ENCODE data around the gene MYO10.

The MYO10 gene

GRCh38 chr5:16866795-16867576 is 69.1 kb downstream of the MYO10 start (continued):
- no peak for TF ChIP-seq PBX3 (CRISPR knock-in tag; IDR thresholded peaks at IDR 0.05)
- TF ChIP-seq IKZF3 (tag by site-specific recombination; IDR thresholded peaks at IDR 0.05), result peak; percentile 90
- peak; percentile 29; the same call in 1 of the 2 replicates for TF ChIP-seq ZNF394 (tag by site-specific recombination; IDR thresholded peaks at IDR 0.05; ENCODE audit: borderline replicate concordance)
- TF ChIP-seq BCL11B (tag by site-specific recombination; IDR thresholded peaks at IDR 0.05; ENCODE audit: low read depth), result peak; percentile 41; the same call in 1 of the 2 replicates
- TF ChIP-seq, protein P1, sequence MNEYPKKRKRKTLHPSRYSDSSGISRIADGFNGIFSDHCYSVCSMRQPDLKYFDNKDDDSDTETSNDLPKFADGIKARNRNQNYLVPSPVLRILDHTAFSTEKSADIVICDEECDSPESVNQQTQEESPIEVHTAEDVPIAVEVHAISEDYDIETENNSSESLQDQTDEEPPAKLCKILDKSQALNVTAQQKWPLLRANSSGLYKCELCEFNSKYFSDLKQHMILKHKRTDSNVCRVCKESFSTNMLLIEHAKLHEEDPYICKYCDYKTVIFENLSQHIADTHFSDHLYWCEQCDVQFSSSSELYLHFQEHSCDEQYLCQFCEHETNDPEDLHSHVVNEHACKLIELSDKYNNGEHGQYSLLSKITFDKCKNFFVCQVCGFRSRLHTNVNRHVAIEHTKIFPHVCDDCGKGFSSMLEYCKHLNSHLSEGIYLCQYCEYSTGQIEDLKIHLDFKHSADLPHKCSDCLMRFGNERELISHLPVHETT (tag by site-specific recombination; IDR thresholded peaks at IDR 0.05), result no peak
- TF ChIP-seq, protein P2, sequence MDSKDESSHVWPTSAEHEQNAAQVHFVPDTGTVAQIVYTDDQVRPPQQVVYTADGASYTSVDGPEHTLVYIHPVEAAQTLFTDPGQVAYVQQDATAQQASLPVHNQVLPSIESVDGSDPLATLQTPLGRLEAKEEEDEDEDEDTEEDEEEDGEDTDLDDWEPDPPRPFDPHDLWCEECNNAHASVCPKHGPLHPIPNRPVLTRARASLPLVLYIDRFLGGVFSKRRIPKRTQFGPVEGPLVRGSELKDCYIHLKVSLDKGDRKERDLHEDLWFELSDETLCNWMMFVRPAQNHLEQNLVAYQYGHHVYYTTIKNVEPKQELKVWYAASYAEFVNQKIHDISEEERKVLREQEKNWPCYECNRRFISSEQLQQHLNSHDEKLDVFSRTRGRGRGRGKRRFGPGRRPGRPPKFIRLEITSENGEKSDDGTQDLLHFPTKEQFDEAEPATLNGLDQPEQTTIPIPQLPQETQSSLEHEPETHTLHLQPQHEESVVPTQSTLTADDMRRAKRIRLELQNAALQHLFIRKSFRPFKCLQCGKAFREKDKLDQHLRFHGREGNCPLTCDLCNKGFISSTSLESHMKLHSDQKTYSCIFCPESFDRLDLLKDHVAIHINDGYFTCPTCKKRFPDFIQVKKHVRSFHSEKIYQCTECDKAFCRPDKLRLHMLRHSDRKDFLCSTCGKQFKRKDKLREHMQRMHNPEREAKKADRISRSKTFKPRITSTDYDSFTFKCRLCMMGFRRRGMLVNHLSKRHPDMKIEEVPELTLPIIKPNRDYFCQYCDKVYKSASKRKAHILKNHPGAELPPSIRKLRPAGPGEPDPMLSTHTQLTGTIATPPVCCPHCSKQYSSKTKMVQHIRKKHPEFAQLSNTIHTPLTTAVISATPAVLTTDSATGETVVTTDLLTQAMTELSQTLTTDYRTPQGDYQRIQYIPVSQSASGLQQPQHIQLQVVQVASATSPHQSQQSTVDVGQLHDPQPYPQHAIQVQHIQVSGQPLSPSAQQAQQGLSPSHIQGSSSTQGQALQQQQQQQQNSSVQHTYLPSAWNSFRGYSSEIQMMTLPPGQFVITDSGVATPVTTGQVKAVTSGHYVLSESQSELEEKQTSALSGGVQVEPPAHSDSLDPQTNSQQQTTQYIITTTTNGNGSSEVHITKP (tag by site-specific recombination; IDR thresholded peaks at IDR 0.05), result peak; percentile 46; the same call in 1 of the 2 replicates
- TF ChIP-seq ZNF174 (tag by site-specific recombination; IDR thresholded peaks at IDR 0.05), result no peak
- peak; percentile 100 for TF ChIP-seq ZIC2 (tag by site-specific recombination; IDR thresholded peaks at IDR 0.05)
- 0 out of 2 replicates have a peak, but pooled peaks have one; percentile 8 for TF ChIP-seq ZNF596 (tag by site-specific recombination; IDR thresholded peaks at IDR 0.05)
- peak; percentile 52; the same call in 1 of the 2 replicates for TF ChIP-seq ZFP69B (tag by site-specific recombination; IDR thresholded peaks at IDR 0.05)
- TF ChIP-seq, protein P3, sequence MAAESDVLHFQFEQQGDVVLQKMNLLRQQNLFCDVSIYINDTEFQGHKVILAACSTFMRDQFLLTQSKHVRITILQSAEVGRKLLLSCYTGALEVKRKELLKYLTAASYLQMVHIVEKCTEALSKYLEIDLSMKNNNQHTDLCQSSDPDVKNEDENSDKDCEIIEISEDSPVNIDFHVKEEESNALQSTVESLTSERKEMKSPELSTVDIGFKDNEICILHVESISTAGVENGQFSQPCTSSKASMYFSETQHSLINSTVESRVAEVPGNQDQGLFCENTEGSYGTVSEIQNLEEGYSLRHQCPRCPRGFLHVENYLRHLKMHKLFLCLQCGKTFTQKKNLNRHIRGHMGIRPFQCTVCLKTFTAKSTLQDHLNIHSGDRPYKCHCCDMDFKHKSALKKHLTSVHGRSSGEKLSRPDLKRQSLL (tag by site-specific recombination; IDR thresholded peaks at IDR 0.05), result peak; percentile 66; the same call in 1 of the 2 replicates
- TF ChIP-seq PRDM1 (tag by site-specific recombination; IDR thresholded peaks at IDR 0.05), result 0 out of 2 replicates have a peak, but pooled peaks have one; percentile 33
- TF ChIP-seq ZXDB (tag by site-specific recombination; IDR thresholded peaks at IDR 0.05), result peak; percentile 24; the same call in 1 of the 2 replicates
- TF ChIP-seq ZNF214 (tag by site-specific recombination; IDR thresholded peaks at IDR 0.05; ENCODE audit: borderline replicate concordance), result 0 out of 2 replicates have a peak, but pooled peaks have one; percentile 36
- TF ChIP-seq ZNF121 (tag by site-specific recombination; IDR thresholded peaks at IDR 0.05), result peak; percentile 52; the same call in 1 of the 2 replicates
- TF ChIP-seq ZNF48 (tag by site-specific recombination; IDR thresholded peaks at IDR 0.05), result no peak
- TF ChIP-seq EGR2 (tag by site-specific recombination; IDR thresholded peaks at IDR 0.05; ENCODE audit: low read depth), result peak; percentile 60
- TF ChIP-seq ZNF558 (tag by site-specific recombination; IDR thresholded peaks at IDR 0.05), result no peak
- TF ChIP-seq KLF9 (tag by site-specific recombination; IDR thresholded peaks at IDR 0.05; ENCODE audit: low read depth), result no peak
- peak; percentile 91 for TF ChIP-seq GLIS2 (tag by site-specific recombination; IDR thresholded peaks at IDR 0.05)
- no peak for TF ChIP-seq ZNF830 (tag by site-specific recombination; IDR thresholded peaks at IDR 0.05; ENCODE audit: low read depth)
- TF ChIP-seq GLIS1 (tag by site-specific recombination; IDR thresholded peaks at IDR 0.05), result peak; percentile 100
- no peak for TF ChIP-seq ZNF350 (tag by site-specific recombination; IDR thresholded peaks at IDR 0.05)
- peak; percentile 99 for TF ChIP-seq ZNF423 (tag by site-specific recombination; IDR thresholded peaks at IDR 0.05)
- TF ChIP-seq MEIS1 (CRISPR knock-in tag; IDR thresholded peaks at IDR 0.05; ENCODE audit: borderline replicate concordance), result no peak
- peak; percentile 99 for TF ChIP-seq ZBTB20 (tag by site-specific recombination; IDR thresholded peaks at IDR 0.05)
- peak; percentile 94 for TF ChIP-seq ZNF341 (tag by site-specific recombination; IDR thresholded peaks at IDR 0.05; ENCODE audit: low read depth)
- TF ChIP-seq ZNF843 (tag by site-specific recombination; IDR thresholded peaks at IDR 0.05), result 0 out of 2 replicates have a peak, but pooled peaks have one; percentile 47
- TF ChIP-seq, protein P4, sequence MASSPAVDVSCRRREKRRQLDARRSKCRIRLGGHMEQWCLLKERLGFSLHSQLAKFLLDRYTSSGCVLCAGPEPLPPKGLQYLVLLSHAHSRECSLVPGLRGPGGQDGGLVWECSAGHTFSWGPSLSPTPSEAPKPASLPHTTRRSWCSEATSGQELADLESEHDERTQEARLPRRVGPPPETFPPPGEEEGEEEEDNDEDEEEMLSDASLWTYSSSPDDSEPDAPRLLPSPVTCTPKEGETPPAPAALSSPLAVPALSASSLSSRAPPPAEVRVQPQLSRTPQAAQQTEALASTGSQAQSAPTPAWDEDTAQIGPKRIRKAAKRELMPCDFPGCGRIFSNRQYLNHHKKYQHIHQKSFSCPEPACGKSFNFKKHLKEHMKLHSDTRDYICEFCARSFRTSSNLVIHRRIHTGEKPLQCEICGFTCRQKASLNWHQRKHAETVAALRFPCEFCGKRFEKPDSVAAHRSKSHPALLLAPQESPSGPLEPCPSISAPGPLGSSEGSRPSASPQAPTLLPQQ (tag by site-specific recombination; IDR thresholded peaks at IDR 0.05), result peak; percentile 78
- no peak for TF ChIP-seq ZBTB1 (tag by site-specific recombination; IDR thresholded peaks at IDR 0.05)
